Measurements from ENCODE around the gene UROD. TPM values are rescaled to one million over a fixed set of nuclear protein-coding genes. Genes with fewer than 3 reads are reported as not detected.

Gene UROD
- total RNA-seq, 6 experiments from 2014 or later, result 57.8 to 92.8 (median 71.2) TPM

DNA sequence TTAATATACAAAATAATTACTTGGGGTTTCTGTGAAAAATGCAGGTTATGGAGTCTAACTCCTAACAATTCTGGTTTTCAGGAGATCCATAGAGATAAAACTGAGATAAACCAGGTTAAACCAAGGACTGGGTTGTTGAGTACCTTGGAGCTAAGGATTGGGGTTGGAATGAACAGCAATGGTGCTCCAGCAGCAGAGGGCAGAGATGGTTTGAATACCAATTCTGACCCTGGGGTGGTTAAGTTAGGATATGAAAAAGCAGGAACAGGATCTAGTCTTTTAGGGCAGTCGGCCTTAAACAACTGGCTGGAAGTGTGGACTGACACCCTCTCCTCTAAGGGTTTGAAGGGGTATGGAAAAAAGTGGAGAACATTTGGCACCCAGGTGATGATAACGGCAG, 53.0 kb downstream of the UROD start:
- WGBS (ENCODE audit: insufficient coverage, low coverage, low lambda C conversion rate, missing lambda C conversion rate), result 76% methylated on average over 2 of the region's 2 CpGs
- DNase-seq, result no peak
- ATAC-seq, result no peak
- Histone ChIP-seq H3K36me3 (no peaks in the 10 kb centered on the region), H3K9me3 (no peaks in the 10 kb centered on the region), H3K27ac (no peak overlapping the region), H3K27me3 (no peaks in the 10 kb centered on the region), H3K4me1 (no peaks in the 10 kb centered on the region), H3K4me3 (no peak overlapping the region)
- TF ChIP-seq POLR2A (IDR thresholded peaks at IDR 0.05) (no peak), CTCF (IDR thresholded peaks at IDR 0.05) (no peak)
- intact Hi-C loops (cut with DNase I), result no loop called here

Other genes starting within 250 kb of the UROD start
- gene RPS8, start 236.7 kb upstream of the UROD start, total RNA-seq, result 100 to 1,000 TPM; 459 to 921 (median 519) TPM
- under 1 TPM in 2 of 6 experiments, not detected in 4; 0.13 to 0.32 TPM for gene BEST4, start 224.1 kb upstream of the UROD start, total RNA-seq
- gene PLK3, start 211.9 kb upstream of the UROD start, total RNA-seq, result 1 to 10 TPM; 1.8 to 5.3 (median 3.6) TPM
- under 1 TPM in 1 of 6 experiments, not detected in 5; 0.26 TPM for gene DYNLT4, start 204.9 kb upstream of the UROD start, total RNA-seq
- 1 to 10 TPM; 2.6 to 7.5 (median 5.3) TPM for gene BTBD19, start 203.7 kb upstream of the UROD start, total RNA-seq
- gene PTCH2, start 169.0 kb upstream of the UROD start, total RNA-seq, result under 1 TPM; 0.19 to 0.68 (median 0.35) TPM
- gene EIF2B3, start 25.7 kb upstream of the UROD start, total RNA-seq, result 10 to 100 TPM; 12.0 to 29.1 (median 17.2) TPM
- 10 to 100 TPM; 26.8 to 38.2 (median 29.1) TPM for gene HECTD3, start 930 bp upstream of the UROD start, total RNA-seq
- gene ZSWIM5, start 194.4 kb downstream of the UROD start, total RNA-seq, result under 1 TPM; 0.18 to 0.46 (median 0.31) TPM

Measured in right lobe of liver (tissue), 6 donors.